B cell (primary cell): ENCODE data around the gene ANKRD40CL. TPM values are rescaled to one million over a fixed set of nuclear protein-coding genes. Genes with fewer than 3 reads are reported as not detected.

Experiments
- ATAC-seq: fragments of 200-7000 bp; cut with Tn5 transposase; one replicate; pipeline ENCODE4 v1.10.0; 2021; ENCODE audit warnings: low read depth, mild to moderate bottlenecking, moderate number of reproducible peaks, moderate library complexity
- CTCF ChIA-PET: fragments of 350-600 bp; sonication (Branson Sonifier 250); formaldehyde crosslinking; loops from one replicate; lab custom pipeline; 2021; ENCODE audit warnings: antibody characterized with exemption, inconsistent platforms; lab: Charles Lee
- POLR2A ChIA-PET: fragments of 350-600 bp; sonication (Branson Sonifier 250); formaldehyde crosslinking; loops from one replicate; lab custom pipeline; 2021; ENCODE audit warnings: antibody characterized with exemption; lab: Charles Lee
- DNase-seq: peaks from one replicate; pipeline ENCODE4 v3.0.0; 2013
- H2AFZ ChIP-seq: 2 replicates; pipeline ENCODE4 v1.6.1; 2012; ENCODE audit warnings: mild to moderate bottlenecking, low read depth, low read length; ENCODE audit not compliant: insufficient read depth, poor library complexity, severe bottlenecking
- H3K27ac ChIP-seq, 2 donors: 1 replicate in 1 of 2; 2 replicates in 1 of 2; pipeline ENCODE4 v1.5.1; 2012 to 2013; ENCODE audit warnings: low read length in 2 of 2, mild to moderate bottlenecking in 2 of 2, moderate library complexity in 1 of 2
- H3K27me3 ChIP-seq, 4 experiments: fragments of 200-600 bp in 1 of 4; sonication (generic) in 1 of 4; replicated peaks in 1 of 4; 1 replicate in 2 of 4; 2 replicates in 2 of 4; pipeline versions ENCODE4 v1.6.1 to v1.7.0; 2013 to 2016; ENCODE audit warnings: low read length in 3 of 4, mild to moderate bottlenecking in 2 of 4, mixed read lengths in 1 of 4, moderate library complexity in 1 of 4; ENCODE audit not compliant: insufficient read depth in 4 of 4, control insufficient read depth in 3 of 4; ENCODE audit errors: control extremely low read depth in 1 of 4
- H3K36me3 ChIP-seq, 2 experiments: replicated peaks in 1 of 2; 1 replicate in 1 of 2; 2 replicates in 1 of 2; pipeline versions ENCODE4 v1.6.1 to v1.7.1; 2013; ENCODE audit warnings: low read length in 1 of 2; ENCODE audit not compliant: insufficient read depth in 2 of 2, control insufficient read depth in 1 of 2; ENCODE audit errors: control extremely low read depth in 1 of 2, extremely low read depth in 1 of 2
- H3K4me1 ChIP-seq, 2 donors: fragments of 200-600 bp in 1 of 2; sonication (generic) in 1 of 2; 1 replicate in 1 of 2; 2 replicates in 1 of 2; pipeline versions ENCODE4 v1.5.1 to v1.6.1; 2013 to 2017; ENCODE audit warnings: low read length in 2 of 2; ENCODE audit not compliant: control insufficient read depth in 2 of 2, insufficient read depth in 2 of 2
- H3K4me2 ChIP-seq: replicated peaks from 2 replicates; pipeline ENCODE3; 2012; ENCODE audit warnings: mild to moderate bottlenecking, low read depth, low read length; ENCODE audit not compliant: poor library complexity, severe bottlenecking
- H3K4me3 ChIP-seq, 5 experiments: fragments of 200-600 bp in 1 of 5; sonication (generic) in 1 of 5; 1 replicate in 3 of 5; 2 replicates in 2 of 5; pipeline versions ENCODE4 v1.5.1 to v1.7.0; 2011 to 2016; ENCODE audit warnings: low read length in 4 of 5, mild to moderate bottlenecking in 4 of 5, low read depth in 2 of 5, control low read depth in 1 of 5, moderate library complexity in 1 of 5; ENCODE audit not compliant: insufficient read depth in 1 of 5; ENCODE audit errors: control extremely low read depth in 1 of 5, extremely low read depth in 1 of 5
- H3K79me2 ChIP-seq: fragments of 200-600 bp; sonication (generic); one replicate; pipeline ENCODE4 v1.6.0; 2016; ENCODE audit warnings: low read length; ENCODE audit not compliant: control insufficient read depth, insufficient read depth
- H3K9ac ChIP-seq: fragments of 200-600 bp; sonication (generic); 2 replicates; pipeline ENCODE4 v1.6.1; 2017; ENCODE audit warnings: mild to moderate bottlenecking, low read length, moderate library complexity
- H3K9me3 ChIP-seq, 3 donors: one replicate each; pipeline versions ENCODE4 v1.6.1 to v1.7.1; 2013; ENCODE audit warnings: low read length in 2 of 3; ENCODE audit not compliant: control insufficient read depth in 2 of 3, insufficient read depth in 1 of 3; ENCODE audit errors: control extremely low read depth in 1 of 3
- H4K20me1 ChIP-seq: 2 replicates; pipeline ENCODE4 v1.6.0; 2012; ENCODE audit warnings: mild to moderate bottlenecking, low read length; ENCODE audit not compliant: insufficient read depth, control insufficient read depth, poor library complexity, severe bottlenecking
- H3K27ac Mint-ChIP-seq: one replicate; pipeline ENCODE4 v1.8.0; 2021; ENCODE audit warnings: mixed read lengths
- H3K27me3 Mint-ChIP-seq: one replicate; pipeline ENCODE4 v1.8.0; 2021; ENCODE audit warnings: mixed read lengths
- H3K4me1 Mint-ChIP-seq: one replicate; pipeline ENCODE4 v1.8.0; 2021; ENCODE audit warnings: mixed read lengths
- H3K4me3 Mint-ChIP-seq: one replicate; pipeline ENCODE4 v1.8.0; 2021; ENCODE audit warnings: mixed read lengths
- H3K9me3 Mint-ChIP-seq: one replicate; pipeline ENCODE4 v1.8.0; 2022; ENCODE audit warnings: mixed read lengths; ENCODE audit not compliant: insufficient read depth
- CTCF ChIP-seq: fragments of 200-600 bp; IDR thresholded peaks from one replicate; pipeline ENCODE4 v1.8.0; 2022; ENCODE audit warnings: antibody characterized with exemption, mild to moderate bottlenecking
- EZH2 ChIP-seq: IDR thresholded peaks from 2 replicates; pipeline ENCODE4 v1.6.1; 2012; ENCODE audit warnings: borderline replicate concordance, low read depth, mild to moderate bottlenecking, moderate library complexity, low read length; ENCODE audit not compliant: insufficient read depth, poor library complexity, severe bottlenecking
- WGBS: methylation state at CpG from one replicate; pipeline ENCODE4 v1.1.5; 2013; ENCODE audit warnings: missing lambda C conversion rate; ENCODE audit not compliant: insufficient coverage; 5-methylcytosine and 5-hydroxymethylcytosine counted together
- intact Hi-C: fragments of 100-400 bp; cut with micrococcal nuclease; formaldehyde crosslinking; loops from one replicate; pipeline ENCODE4 v1.10.0; 2022
- polyA plus RNA-seq: library from polyadenylated mRNA; depleted of rRNA; stranded (reverse); fragments of >200 nt; gene quantifications from 2 replicates; pipeline ENCODE4 v1.2.3, GENCODE V29; 2012
- total RNA-seq, 2 donors: library from RNA; stranded (reverse); fragments of 120-200 nt in 1 of 2; gene quantifications; 1 replicate in 1 of 2; 2 replicates in 1 of 2; pipeline versions ENCODE4 v1.2.3 to v1.2.4, GENCODE V29; 2013 to 2022

The ANKRD40CL gene
- total and polyA plus RNA-seq, 2 donors (not counting 1 experiment from before 2014, with no cell fraction given), result not detected

GRCh38 chr17:50794361-50794760 lies 27.0 kb upstream of the ANKRD40CL start:
- Histone ChIP-seq H3K9ac (no peak overlapping the region), H3K27me3 (no peaks in the 10 kb centered on the region), H3K36me3 (no peaks in the 10 kb centered on the region), H4K20me1 (no peaks in the 10 kb centered on the region), H3K4me3 (no peak overlapping the region), H3K4me1 (no peaks in the 10 kb centered on the region), H3K4me2 (no peak overlapping the region), H3K27ac (no peak overlapping the region), H2AFZ (no peak overlapping the region), H3K9me3 (no peaks in the 10 kb centered on the region), H3K79me2 (no peaks in the 10 kb centered on the region)
- intact Hi-C loops, result no loop called here
- no peak overlapping the region for H3K27ac Mint-ChIP-seq
- H3K4me3 Mint-ChIP-seq, result no peak overlapping the region
- WGBS, result 100% methylated on average over 2 of the region's 6 CpGs
- ChIA-PET CTCF (interaction anchor here (2.5 kb wide), 1 partner anchor 12 kb away, joined by 8 read pairs; no protein-coding TSS in a partner anchor), POLR2A (no interaction called here)
- TF ChIP-seq EZH2 (no peak), CTCF (no peak)
- no peaks in the 10 kb centered on the region for H3K4me1 Mint-ChIP-seq
- H3K9me3 Mint-ChIP-seq, result no peaks in the 10 kb centered on the region
- no peaks in the 10 kb centered on the region for H3K27me3 Mint-ChIP-seq
- no peak for DNase-seq
- ATAC-seq, result no peak

- Mint-ChIP-seq H3K27ac (no peak overlapping the region), H3K4me3 (no peak overlapping the region), H3K9me3 (no peaks in the 10 kb centered on the region), H3K27me3 (peaks cover 1% of the 10 kb centered on the region), H3K4me1 (no peaks in the 10 kb centered on the region)
- CTCF ChIA-PET, result no interaction called here
- Histone ChIP-seq H3K9ac (no peak overlapping the region), H4K20me1 (no peaks in the 10 kb centered on the region), H3K4me2 (no peak overlapping the region), H3K4me1 (no peaks in the 10 kb centered on the region), H3K27ac (no peak overlapping the region), H3K36me3 (no peaks in the 10 kb centered on the region), H3K9me3 (no peaks in the 10 kb centered on the region), H3K4me3 (no peak overlapping the region), H3K27me3 (no peaks in the 10 kb centered on the region), H3K79me2 (no peaks in the 10 kb centered on the region), H2AFZ (no peak overlapping the region)
- intact Hi-C loops, result no loop called here
- no peak for DNase-seq
- WGBS, result 96% methylated on average over 5 of the region's 8 CpGs
- TF ChIP-seq CTCF, result no peak
- TF ChIP-seq EZH2, result no peak
- ATAC-seq, result no peak
- POLR2A ChIA-PET, result no interaction called here
Measured at GRCh38 chr17:50793007-50793406, 25.7 kb upstream of the ANKRD40CL start.
